RWPE1 (cell line): Measurements from ENCODE around the gene VPS8.

Experiments used
- CTCF ChIA-PET: fragments of 350-600 bp; sonication (Branson Sonifier 250); formaldehyde crosslinking; extraction: SDS; loops from one replicate; lab custom pipeline; 2021; lab: Yijun Ruan, JAX
- POLR2A ChIA-PET: fragments of 400-600 bp; formaldehyde crosslinking; extraction: SDS; loops from one replicate; lab custom pipeline; 2020; ENCODE audit warnings: antibody characterized with exemption; ENCODE audit not compliant: low non-redundant PET; lab: Yijun Ruan, JAX
- DNase-seq: peaks from one replicate; pipeline ENCODE4 v3.0.0; 2012; ENCODE audit warnings: low spot score
- H3K27ac ChIP-seq: fragments of 450-650 bp; 2 replicates; pipeline ENCODE4 v1.5.1; 2017
- CTCF ChIP-seq: fragments of 450-650 bp; conservative IDR thresholded peaks from 2 replicates; pipeline ENCODE4 v1.5.1; 2017; ENCODE audit warnings: low read depth, mild to moderate bottlenecking

VPS8 gene

GRCh38 chr3:185087419-185087818 lies 275.5 kb downstream of the VPS8 start:
- TF ChIP-seq CTCF = no peak
- no peak overlapping the region for H3K27ac ChIP-seq
- ChIA-PET POLR2A (no interaction called here), CTCF (no interaction called here)
- DNase-seq = no peak

GRCh38 chr3:185089343-185089742 lies 277.4 kb downstream of the VPS8 start:
- no peak for TF ChIP-seq CTCF

GRCh38 chr3:185089751-185090150 lies 277.8 kb downstream of the VPS8 start:
- ChIA-PET POLR2A (no interaction called here), CTCF (interaction anchor here (0.6 kb wide), 1 partner anchor 191 kb away, joined by 3 read pairs; no protein-coding TSS in a partner anchor)
- DNase-seq = no peak
- no peak overlapping the region for H3K27ac ChIP-seq
- TF ChIP-seq CTCF = no peak

More at GRCh38 chr3:185089343-185089742, 277.4 kb downstream of the VPS8 start:
- no peak for DNase-seq
- H3K27ac ChIP-seq = no peak overlapping the region
- CTCF ChIA-PET = no interaction called here
- POLR2A ChIA-PET = no interaction called here

- ChIA-PET POLR2A (no interaction called here), CTCF (interaction anchor here (0.6 kb wide), 3 partner anchors 96 to 154 kb away, joined by 3 to 4 read pairs (median 3); no protein-coding TSS in a partner anchor)
- H3K27ac ChIP-seq = no peak overlapping the region
- no peak for DNase-seq
- TF ChIP-seq CTCF = no peak
These were observed 278.8 kb downstream of the VPS8 start for GRCh38 chr3:185090811-185091210.

GRCh38 chr3:185093116-185093515 lies 281.1 kb downstream of the VPS8 start:
- ChIA-PET CTCF (no interaction called here), POLR2A (no interaction called here)

GRCh38 chr3:185094697-185095096 lies 282.7 kb downstream of the VPS8 start:
- no peak for TF ChIP-seq CTCF
- ChIA-PET POLR2A (interaction anchor here (0.6 kb wide), 1 partner anchor 38 kb away, joined by 4 read pairs; no protein-coding TSS in a partner anchor), CTCF (no interaction called here)
- no peak for DNase-seq
- H3K27ac ChIP-seq = no peak overlapping the region

More at GRCh38 chr3:185093116-185093515, 281.1 kb downstream of the VPS8 start:
- no peak for DNase-seq
- TF ChIP-seq CTCF = no peak
- no peak overlapping the region for H3K27ac ChIP-seq
